Measurements from ENCODE around the gene FGFR2.

DNA sequence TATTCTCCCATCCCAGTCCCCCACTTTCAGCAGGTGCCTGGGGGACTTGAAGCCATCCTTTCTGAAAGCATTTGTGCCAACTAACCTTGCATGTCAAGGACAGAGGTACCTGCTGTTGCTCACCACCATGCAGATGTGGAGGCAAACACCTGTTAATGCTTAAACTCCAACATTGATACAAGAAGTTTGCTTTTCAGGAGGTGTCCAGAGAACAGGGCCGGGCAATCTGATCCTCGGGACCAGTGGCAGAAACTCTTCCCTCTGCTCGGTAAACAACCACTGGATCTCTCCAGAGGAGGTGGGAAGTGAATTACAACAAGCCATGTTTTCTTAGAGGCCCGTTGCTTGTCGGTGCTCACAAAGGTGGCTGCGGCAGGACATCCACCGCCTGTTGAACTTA lies 54.7 kb downstream of the FGFR2 start:
- TF ChIP-seq, protein P1, sequence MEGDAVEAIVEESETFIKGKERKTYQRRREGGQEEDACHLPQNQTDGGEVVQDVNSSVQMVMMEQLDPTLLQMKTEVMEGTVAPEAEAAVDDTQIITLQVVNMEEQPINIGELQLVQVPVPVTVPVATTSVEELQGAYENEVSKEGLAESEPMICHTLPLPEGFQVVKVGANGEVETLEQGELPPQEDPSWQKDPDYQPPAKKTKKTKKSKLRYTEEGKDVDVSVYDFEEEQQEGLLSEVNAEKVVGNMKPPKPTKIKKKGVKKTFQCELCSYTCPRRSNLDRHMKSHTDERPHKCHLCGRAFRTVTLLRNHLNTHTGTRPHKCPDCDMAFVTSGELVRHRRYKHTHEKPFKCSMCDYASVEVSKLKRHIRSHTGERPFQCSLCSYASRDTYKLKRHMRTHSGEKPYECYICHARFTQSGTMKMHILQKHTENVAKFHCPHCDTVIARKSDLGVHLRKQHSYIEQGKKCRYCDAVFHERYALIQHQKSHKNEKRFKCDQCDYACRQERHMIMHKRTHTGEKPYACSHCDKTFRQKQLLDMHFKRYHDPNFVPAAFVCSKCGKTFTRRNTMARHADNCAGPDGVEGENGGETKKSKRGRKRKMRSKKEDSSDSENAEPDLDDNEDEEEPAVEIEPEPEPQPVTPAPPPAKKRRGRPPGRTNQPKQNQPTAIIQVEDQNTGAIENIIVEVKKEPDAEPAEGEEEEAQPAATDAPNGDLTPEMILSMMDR (IDR thresholded peaks at IDR 0.05): no peak
- TF ChIP-seq POLR2A (IDR thresholded peaks at IDR 0.05): no peak
